GM18517 (cell line): ENCODE results near the gene DUSP10.
A peak's percentile ranks its signal among the peaks of the same experiment; 100 is the strongest.

Experiments used
- ATAC-seq: cut with Tn5 transposase; IDR thresholded peaks from one replicate; pipeline ENCODE4 v1.9.1; 2021; ENCODE audit warnings: mild to moderate bottlenecking, moderate library complexity; ENCODE audit not compliant: unreplicated experiment

Gene DUSP10

DNA sequence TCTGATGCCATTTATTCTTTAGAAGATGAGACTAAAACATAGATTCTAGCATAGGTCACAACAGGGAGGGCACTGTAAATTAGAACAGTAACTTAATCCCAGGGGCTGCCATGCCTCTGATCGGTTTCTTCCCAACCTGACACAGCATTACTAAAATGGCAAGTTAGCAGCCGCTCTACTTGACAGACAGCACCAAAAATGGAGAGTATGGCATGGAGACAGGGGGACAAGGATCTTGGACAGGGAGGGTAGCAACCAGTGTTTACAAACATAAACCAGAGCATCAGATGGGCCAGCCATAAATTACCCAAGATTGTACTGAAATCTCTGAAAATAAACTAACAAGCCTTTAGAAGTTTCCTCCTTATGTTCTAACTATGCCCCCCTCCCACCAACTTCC is 5.9 kb downstream of the DUSP10 start:
- ATAC-seq = no peak

- no peak for ATAC-seq
Observed at GRCh38 chr1:221734187-221734586, 7.7 kb downstream of the DUSP10 start.

- no peak for ATAC-seq
Observed at GRCh38 chr1:221732052-221732451, 9.8 kb downstream of the DUSP10 start.

DNA sequence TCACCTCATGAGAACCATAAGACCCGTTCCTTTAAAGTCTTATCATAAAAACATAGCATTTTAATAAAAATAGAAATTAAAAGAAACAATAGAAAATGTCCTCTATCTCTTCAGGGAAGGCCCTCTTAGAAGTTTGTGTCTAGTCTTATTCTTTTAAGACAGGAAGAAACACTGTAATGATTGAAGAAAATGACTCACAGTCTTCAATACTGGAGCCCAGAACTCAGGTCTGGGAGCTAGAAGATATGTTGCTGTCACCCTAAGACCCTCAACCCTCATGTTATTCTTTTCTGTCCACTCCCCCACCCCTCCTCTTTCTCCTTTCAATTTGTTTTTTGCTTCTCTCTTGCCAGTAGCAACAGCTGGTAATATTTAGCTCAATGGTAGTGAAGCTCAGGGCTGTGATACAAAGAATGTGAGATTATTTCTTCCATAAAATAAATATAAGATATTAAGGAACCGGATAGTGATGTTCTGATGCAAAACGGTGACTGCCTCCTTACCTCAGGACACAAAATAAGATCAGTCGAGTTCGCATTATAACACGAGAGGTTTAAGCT is 12.0 kb downstream of the DUSP10 start:
- no peak for ATAC-seq

DNA sequence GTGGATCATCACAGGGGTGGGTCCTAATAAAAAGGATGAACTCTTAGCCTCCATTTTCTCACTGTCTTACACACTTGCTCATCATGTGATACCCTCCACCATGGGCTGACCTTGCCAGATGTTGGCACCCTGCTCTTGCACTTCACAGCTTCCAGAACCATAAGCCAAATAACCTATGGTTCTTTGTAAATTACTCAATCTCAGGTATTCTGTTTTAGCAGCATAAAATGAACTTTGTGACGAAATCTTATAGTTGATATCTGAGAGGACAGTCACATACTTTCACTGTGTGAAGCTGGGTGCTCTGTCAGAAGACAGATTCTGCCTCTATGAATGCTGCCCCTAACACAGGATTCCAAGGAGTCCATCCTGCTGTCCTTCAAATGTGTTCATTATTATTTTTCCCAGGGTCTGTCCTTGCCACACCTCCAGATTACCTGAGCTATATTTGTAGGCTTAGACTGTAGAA is 13.8 kb downstream of the DUSP10 start:
- no peak for ATAC-seq

DNA sequence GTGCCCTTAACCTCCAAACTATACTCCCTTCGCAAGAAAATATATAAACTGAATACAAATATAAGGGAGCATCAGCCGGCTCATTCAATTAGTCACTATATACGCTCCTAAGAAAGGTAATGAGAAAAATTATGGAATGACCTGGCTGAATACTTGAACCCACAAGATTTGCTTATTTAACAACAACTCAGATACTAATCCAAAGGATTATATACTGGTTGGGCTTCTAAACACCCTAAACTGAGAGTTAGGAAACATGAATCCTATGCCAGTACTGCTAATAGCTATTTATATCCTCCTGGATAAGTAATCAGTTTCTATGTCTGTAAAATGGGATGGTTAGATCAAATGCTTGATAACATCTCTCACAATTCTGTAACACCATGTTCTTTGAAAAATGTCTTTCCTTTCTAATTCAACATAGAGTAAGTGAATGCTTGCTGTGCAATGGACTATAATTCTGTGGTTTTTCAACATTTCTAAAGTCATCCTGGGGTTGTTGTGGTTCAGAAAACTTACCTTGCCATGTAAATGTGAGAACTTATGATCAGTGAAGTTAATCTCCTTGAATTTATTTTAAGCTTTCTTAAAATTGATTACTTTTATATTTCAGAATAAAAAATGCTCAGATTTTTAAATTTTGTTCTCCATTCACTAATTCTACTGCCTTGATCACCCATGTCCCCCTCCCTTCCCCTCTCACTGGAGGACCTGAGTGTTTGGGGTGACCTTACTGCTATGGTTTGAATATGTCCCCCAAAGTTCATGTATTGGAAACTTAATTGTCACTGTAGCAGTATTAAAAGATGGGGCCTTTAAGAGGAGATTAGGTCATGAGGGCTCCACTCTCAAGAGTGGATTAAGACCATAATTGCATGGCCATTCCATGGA is 14.5 kb downstream of the DUSP10 start:
- ATAC-seq = no peak

DNA sequence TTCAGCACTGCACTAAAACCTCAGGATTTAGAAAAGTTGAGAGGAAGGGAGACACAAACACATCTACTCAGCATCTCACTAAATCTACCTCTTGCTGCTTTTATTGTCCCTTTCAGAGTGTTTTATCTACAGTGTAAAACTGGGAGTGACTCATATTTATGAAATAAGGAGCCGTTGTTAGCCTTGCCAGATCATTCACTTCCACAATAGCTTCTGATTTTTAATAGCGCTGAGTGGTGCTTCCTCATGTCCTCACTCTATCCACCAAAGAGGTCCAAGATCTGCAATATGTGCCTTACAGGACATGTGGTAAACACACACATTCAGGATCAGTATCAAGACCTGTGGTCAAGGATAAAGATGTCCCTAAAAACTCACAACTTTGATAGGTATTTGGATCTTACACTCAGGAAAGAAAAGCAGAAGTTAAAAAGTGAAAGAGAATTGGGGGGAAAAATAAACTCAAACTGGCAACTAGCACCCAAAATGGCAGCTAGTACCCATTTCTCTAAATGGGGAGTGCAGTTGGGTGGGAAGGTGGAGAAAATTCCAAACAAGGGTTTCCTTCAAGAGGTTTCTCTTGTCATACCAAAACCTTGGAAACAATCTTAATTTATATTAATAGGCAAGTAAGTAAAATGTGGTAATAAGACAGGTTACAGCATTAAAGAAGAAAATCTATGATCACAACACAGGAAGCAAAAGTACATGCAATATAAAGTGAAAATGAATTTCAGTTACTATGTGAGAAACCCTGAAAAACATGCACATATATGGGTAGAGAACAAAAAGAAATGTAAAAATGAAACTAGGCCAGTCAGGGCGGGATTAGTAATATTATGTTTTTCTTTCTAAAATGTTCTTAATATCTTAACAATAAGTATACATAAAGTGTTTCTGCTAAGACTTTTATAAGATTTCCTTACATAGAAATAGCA is 15.9 kb downstream of the DUSP10 start:
- ATAC-seq = peak; percentile 52

- no peak for ATAC-seq
Observed at GRCh38 chr1:221724931-221725605, 16.8 kb downstream of the DUSP10 start.

DNA sequence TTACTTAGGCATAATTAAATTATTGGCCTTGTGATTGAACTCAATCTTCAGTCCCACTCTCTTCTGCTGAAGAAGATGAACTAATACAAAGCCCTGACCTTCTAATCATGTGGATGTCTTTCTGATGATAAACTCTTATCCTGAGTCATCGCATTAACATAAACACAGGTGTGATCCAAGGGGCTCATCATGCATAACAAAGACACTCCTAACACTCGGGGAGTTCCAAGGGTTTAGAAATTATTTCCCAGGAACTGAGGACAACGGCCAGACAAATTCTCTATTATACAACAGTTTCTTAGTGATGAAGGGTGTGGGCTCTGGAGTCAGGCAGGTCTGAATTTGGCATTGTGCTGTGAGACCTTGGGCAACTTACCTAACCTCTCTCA is 18.0 kb downstream of the DUSP10 start:
- no peak for ATAC-seq

- no peak for ATAC-seq
Observed at GRCh38 chr1:221723018-221723847, 18.7 kb downstream of the DUSP10 start.

- no peak for ATAC-seq
Observed at GRCh38 chr1:221722254-221723017, 19.5 kb downstream of the DUSP10 start.

DNA sequence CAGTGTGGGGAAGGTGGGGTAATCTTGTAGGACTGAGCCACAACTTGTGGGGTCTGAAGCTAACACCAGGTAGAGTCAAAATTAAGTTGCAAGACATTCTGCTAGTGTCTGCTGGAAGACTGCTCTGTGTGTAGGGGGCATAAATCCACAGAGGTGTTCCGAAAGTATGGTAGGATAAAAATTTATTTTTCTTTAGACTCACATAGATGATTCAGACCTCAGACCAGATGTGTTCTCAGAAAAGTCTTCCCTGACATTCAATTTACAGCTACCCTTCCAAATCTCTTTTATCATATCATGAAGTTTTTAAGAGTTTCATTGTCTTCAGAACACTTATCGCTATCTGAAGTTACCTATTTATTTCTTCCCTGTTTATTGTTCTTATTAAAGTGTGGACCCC is 21.3 kb downstream of the DUSP10 start:
- no peak for ATAC-seq

DNA sequence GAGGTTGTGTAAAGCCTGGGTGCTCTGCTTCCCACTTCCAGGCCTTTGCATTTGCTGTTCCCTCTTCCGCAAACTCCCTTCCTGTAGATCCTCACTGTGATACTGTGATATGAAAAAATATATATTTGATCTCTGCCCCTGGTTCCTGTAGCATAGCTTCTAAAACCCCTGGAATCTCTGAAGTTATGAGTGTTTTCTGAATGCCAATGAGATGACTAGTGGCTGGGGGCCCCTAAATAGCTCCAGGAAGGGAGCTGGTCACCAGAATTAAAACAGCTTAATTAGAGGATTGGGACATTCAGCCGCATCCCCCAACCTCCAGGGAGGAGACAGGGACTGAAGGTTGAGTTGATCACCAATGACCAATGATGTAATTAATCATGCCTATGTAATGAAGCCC is 21.9 kb downstream of the DUSP10 start:
- ATAC-seq = no peak

GRCh38 chr1:221719278-221719597 is 22.7 kb downstream of the DUSP10 start:
- ATAC-seq = no peak

- no peak for ATAC-seq
Observed at GRCh38 chr1:221718381-221719277, 23.3 kb downstream of the DUSP10 start.

DNA sequence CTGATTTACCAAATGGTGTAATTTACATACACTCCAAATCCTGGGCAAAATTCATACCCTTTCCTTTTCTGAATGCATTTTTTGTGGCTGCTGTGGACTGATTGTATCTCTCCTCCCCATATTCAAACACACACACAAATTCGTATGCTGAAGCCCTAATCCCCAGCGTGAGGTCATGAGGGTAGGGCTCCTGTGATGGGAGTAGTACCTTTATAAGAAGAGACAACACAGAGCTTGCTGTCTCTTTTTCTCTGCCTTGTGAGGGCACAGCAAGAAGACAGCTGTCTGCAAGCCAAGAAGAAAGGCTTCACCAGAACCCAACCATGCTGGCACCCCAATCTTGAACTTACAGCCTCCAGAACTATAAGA is 24.4 kb downstream of the DUSP10 start:
- no peak for ATAC-seq

DNA sequence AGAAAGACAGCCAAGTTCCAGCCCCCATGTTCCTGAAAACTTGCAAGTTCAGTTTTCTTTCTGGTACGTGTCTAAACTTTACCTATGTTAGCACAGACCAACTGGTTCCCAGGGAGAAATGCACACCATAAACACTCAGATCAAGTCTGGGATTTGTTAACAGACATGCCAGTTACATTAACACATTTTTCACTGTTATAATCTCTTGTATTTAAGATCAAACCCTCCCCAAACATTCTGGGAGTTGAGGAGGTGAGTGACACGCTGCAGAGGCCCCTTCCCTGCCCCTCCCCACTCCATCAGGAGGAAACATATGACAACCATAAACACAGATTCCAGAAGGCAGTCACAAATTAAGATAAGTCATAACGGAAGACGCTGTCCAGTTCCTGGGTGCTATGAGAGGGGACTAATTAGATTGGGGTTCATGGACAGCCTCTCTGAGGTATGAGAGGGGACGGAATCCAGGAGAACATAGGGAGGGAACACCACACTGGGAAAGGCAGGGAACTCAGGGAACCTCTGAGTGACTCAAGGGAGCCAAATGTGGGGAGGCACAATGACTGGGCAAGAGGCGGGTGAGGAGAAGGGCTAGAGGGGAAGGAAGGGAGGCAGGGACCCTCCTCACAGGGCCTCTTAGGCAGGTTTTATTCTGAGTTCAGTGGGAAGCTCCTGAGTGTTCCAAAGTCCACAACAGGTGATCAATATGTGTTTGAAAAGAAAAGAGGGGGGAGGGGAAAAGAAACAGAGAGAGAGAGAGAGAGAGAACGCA is 25.0 kb downstream of the DUSP10 start:
- no peak for ATAC-seq
